GM21737 (cell line): ENCODE results near the gene RAB3IL1.

ENCODE experiments used
- ATAC-seq: cut with Tn5 transposase; IDR thresholded peaks from one replicate; pipeline ENCODE4 v1.9.1; 2021; ENCODE audit warnings: mild to moderate bottlenecking, moderate library complexity; ENCODE audit not compliant: unreplicated experiment

The RAB3IL1 gene

DNA sequence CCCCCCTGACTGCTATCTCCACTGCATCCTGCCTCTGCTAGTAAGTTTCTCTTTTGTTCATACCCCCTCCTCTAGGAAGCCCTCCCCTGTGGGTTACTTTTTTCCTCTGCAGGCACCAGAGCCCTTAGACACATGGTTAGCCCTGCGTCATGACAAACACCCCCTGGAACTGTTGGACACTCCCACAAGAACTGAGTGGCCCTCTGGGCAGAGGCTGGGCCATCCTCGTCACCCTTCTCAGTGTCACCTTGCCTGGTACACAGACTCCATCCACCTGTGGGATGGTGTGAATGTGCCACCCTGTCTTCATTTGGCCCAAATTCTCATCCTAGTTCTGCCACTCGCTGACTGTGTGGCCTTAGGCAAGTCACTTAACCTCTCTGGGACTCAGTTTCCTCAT is 4.1 kb upstream of the RAB3IL1 start:
- ATAC-seq, result no peak

- ATAC-seq, result no peak
Observed at GRCh38 chr11:61919705-61920631, 2.6 kb upstream of the RAB3IL1 start.

DNA sequence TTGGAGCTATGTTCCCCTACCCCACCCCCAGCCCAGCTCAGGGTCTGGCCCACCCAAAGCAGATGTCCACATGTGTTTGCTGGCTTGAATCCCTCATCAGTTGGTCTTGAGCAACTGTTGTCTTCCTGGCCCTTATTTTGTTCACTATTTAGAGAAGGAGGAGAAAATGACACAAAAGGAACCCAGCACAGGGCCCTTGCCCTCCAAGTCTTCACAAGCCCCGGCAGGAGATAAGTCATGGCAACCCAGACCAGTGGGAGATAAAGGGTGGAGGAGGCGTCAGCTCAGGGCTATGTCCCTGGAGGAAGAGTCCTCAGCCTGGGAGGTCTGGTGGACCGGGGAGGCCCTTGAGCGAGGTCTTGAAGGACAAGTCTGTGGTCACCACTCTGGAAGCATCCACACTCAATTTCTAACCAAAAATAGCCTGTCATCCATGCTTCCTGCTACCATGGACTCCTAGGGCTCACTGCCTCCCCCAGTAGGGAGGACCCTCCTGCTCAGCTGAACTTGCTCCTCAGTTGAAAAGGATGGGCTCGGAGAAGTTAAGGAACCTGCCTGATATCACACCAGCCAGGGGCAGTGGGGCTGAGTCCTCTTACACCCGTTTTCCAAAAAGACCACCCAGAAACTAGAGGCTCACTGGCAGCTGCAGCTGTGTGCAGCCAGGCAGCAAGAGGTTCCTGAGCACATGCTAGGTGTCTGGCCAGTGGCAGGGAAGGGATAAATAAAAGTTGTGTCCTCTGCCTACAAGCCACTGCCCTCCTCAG is 1.8 kb upstream of the RAB3IL1 start:
- ATAC-seq, result no peak

- no peak for ATAC-seq
Observed at GRCh38 chr11:61918251-61918937, 1.0 kb upstream of the RAB3IL1 start.

DNA sequence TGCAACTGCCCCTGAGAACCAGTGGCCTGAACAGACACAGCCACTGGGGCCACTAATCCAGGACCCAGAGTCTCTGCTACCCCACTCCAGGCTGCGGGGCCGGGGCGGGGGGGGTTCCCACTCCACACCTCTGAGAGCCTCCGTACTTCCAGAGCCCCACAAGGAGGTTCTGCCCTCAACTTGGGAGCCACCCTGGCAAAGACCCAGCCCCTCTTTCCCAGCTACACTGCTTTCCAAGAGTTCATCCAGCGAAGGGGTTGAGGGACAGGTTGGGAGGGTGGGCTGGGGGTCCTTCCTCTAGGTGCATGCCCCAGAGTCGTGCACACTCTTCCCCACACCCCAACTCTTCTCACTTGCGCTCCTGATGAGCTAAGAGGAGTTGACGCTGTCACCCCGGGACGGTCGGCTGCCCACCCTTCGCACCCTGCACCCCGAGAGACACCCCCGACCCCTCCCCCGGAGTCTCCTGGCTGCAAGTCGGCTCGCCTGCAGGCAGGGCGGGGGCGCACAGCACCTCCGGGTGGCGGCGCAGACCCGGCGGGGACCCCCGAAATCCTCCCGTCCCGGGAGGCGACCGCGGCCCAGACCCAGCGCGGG is 531 bp downstream of the RAB3IL1 start:
- ATAC-seq, result no peak

DNA sequence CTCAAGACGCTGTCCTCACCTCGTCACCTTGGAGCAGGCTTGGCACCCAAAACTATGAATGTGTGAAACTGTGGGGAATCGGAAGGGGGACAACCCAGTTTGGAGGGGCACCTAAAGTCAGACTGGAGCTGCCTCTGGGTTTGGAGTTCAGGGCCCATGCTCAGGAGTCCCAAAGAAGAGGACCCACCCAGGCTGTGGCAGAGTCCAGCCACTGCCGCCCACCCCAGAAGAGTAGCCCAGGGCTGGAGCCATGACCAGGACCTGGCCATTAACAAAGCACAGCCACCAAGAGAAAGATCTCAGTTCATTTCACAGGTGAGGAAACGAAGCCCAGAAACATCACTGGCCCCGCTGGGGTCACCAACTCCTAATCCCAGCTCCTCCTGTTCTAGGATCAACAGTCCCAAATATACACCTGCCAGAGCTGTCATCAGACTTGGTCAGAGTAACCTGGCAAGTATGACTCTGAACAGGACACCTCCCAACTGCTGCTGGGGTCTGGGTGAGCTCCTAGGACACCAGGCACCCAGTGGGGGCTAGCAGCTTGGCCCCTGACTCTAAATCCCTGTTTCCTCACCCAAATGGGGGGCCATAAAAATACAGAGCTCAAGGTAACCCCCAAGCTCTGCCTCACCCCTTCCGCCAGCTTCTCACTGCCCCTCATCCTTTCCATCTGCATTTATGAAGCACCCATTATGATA is 2.7 kb downstream of the RAB3IL1 start:
- no peak for ATAC-seq

DNA sequence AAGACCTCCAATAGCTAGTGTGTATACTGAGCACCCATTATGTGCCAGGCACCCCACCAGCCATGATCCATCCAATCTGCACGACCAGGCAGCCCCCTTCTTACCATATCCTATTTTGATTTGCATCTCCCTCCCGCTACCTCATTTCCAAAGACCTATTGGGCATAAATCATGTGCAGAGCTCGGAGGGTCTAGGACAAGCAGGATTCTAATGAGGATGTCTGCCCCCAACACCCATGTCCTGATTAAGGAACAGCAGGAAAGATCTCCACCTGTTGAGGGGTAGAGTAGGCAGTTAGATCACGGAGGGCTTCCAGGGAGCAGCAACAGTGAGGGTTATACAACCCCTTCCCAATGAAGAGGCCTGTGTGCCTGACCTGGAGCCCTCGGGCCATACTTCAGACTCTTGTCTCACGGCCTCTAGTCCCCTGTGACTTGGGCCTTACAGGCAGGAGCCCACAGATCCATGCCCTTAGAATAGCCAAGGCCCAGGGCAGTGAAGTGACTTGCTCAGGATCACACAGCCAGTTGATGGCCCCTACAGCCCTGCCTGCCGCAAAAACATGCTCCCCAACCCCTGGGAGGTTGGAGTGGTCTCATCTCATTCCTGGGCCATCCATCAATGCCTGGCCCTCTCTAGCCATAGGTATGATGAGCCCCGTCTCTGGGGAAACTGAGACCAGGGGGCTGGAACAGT is 3.5 kb downstream of the RAB3IL1 start:
- no peak for ATAC-seq

DNA sequence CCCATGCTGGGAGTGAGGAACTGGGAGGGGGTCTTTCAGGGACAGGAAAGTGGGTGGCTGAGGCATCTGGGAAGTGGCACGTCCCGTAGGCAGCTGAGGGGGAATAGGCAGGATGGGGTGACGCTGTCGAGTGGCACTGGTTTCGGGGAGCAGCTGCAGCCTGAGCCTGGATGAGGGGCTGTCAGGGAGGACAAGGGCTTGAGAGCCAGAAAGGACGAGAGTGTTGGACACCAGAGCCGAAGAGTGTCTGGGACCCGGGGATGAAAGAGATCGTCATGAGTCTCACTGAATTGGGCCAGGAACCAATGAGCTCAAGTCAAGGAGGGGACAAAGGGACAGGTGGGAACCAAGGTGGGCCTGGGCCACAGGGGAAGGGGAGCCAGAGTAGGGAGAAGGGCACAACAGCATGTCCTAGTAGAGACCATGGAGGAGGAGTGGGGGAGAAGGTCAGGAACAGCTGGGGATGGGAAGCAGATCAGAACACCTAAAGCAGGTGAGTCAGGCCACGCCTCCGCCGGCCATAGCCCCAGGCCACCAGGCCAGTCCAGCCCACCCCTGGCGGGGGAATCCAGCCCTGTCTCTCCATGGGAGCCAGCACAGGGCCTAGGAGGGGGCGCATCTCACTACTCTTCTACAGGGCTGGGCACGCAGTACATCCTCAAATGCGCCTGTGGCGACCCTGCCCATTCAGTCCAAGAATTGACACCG is 4.2 kb downstream of the RAB3IL1 start:
- ATAC-seq, result no peak

GRCh38 chr11:61912530-61912898 is 4.9 kb downstream of the RAB3IL1 start:
- no peak for ATAC-seq

DNA sequence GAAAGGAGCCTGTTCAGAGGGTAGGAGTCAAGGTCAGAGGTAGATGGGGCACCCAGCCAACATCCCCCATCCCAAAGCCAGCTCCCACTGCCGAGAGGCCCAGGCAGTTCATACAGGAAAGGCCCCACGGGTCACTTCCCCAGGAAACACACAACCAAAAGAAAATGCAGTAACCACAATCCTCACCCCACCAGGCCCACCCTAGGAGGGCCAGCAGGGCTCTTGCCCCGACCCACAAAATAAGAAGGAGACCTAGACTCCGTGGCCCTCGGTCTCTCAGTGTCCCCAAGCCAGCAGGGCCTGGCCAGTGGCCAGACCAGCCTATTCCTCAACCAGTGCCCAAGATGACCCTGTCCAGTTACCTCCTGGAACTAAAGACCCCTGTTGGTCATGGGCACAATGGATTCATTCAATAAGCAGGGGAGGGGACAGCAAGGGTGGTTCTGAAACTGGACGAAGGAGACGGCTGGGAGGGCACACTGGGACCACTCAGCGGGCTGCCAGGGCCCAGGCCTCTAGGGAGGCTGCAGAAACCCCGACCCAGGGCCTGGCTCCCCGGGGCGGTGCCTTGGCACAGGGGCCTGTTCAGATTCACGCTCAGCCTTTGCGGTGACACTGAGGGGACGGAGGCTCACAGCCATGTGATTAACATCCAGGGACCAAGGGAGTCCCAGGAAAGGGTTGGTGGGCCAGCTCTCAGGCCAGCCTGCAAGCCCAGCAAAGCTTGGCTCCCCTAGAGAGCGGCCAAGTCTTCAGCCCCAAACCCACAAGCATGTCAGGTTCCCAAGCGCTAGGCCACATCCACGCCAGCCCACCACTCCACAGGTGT is 5.5 kb downstream of the RAB3IL1 start:
- no peak for ATAC-seq

- no peak for ATAC-seq
Observed at GRCh38 chr11:61911128-61911700, 6.2 kb downstream of the RAB3IL1 start.

- no peak for ATAC-seq
Observed at GRCh38 chr11:61910187-61911127, 6.9 kb downstream of the RAB3IL1 start.

DNA sequence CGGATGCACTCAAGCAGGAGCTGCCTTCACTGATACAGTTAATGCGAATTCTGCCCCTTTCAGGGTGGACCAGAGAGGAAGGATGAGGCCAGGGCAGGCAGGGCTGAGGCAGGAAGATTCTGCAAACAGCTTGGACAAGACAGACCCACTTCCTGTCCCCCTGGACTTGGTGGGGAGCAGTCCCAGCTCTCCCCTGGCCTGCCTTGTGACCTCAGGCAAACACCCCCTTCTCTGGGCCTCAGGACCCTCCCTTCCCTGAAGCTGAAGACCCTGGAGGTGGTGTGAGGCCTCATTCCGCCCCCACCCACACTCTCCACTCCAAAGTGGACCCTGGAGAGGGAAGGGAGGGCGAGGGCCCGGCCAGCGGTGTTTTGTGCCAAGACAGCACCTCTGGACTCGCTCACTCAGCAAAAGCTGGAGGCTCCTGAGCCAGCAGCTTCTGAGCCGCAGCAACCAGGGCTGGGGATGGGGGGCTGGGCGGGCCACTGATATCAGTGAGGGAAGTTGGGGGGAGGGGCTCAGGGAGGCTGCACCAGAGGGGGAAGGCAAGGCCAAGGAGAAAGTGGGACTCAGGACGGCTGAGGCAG is 8.5 kb downstream of the RAB3IL1 start:
- no peak for ATAC-seq

DNA sequence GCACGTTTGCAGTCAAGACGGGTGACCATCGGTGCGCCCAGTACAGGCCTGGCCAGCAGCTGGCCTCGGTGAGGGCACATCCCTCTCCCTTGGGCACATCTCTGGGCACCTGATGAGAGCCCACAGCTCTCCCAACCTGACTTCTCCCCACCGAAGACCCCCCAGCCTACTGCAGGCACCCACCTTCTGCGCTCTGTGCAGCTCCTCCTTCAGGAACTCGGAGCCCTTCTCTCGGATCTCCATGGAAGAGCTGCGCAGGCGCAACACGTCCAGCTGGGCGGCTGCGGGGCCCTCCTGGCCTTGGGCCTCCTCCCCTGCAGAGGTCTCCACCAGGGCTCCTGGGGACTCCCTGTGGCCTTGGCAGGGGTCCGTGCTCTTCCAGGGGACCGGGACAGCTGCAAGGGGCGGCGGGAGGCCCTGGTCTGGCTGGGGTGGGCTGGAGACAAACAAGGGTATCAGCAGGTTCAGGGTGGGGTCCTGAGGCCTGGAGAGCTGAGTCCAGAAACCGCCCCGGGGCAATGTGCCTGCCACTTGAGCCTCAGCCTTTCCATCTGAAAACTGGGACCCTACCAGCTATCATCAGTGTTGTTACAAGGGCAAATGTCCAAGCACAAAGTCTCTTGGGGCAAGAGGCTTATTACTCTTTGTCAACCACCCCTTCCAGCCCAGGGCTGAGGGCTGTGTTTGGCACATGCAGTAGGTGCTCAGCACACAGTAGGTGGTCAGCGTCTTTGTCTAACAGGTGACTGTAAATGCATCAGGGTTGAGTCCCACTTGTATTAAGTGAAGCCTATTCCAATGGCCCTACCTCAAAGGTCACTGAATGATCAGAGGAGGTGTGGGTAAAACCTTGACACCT is 9.3 kb downstream of the RAB3IL1 start:
- no peak for ATAC-seq

GRCh38 chr11:61907282-61907681 is 10.1 kb downstream of the RAB3IL1 start:
- ATAC-seq, result no peak

- ATAC-seq, result no peak
Observed at GRCh38 chr11:61906522-61906909, 10.8 kb downstream of the RAB3IL1 start.
